ENCODE data around the gene BICD2. TPM values are rescaled to one million over a fixed set of nuclear protein-coding genes. Genes with fewer than 3 reads are reported as not detected.

The BICD2 gene
- 17.4 and 18.3 TPM in 2 replicates for total RNA-seq (2016; rRNA removed; fragmentation: Illumina TruSeq; extraction: Trizol)
- 2.2 and 2.6 TPM in 2 replicates for total RNA-seq (2016; cell fraction: cytosol; rRNA removed; fragmentation: Illumina TruSeq; extraction: Trizol; ENCODE audit: low read depth)
- total RNA-seq (2016; cell fraction: insoluble cytoplasmic fraction; rRNA removed; fragmentation: Illumina TruSeq; extraction: Trizol) = 17.1 and 17.9 TPM in 2 replicates
- total RNA-seq (2016; cell fraction: membrane; rRNA removed; fragmentation: Illumina TruSeq; extraction: Trizol) = 7.5 and 8.2 TPM in 2 replicates
- 15.1 and 18.6 TPM in 2 replicates for total RNA-seq (2016; cell fraction: nucleus; rRNA removed; fragmentation: Illumina TruSeq; extraction: Trizol)
- polyA plus RNA-seq (2011; rRNA removed) = 5.1 and 6.3 TPM in 2 replicates
- 5.7 and 6.0 TPM in 2 replicates for polyA plus RNA-seq (2011; cell fraction: cytosol; rRNA removed)
- 9.9 and 11.3 TPM in 2 replicates for polyA plus RNA-seq (2011; cell fraction: nucleus; rRNA removed)
- 9.8 and 11.5 TPM in 2 replicates for polyA plus RNA-seq (2012)
- polyA plus RNA-seq (2016; cell fraction: cytosol; fragmentation: Illumina TruSeq; extraction: Trizol; ENCODE audit: low read depth) = 1.1 TPM in 2 replicates
- polyA plus RNA-seq (2016; cell fraction: insoluble cytoplasmic fraction; fragmentation: Illumina TruSeq; extraction: Trizol; ENCODE audit: low read depth) = 15.2 and 16.4 TPM in 2 replicates
- polyA plus RNA-seq (2016; cell fraction: membrane; fragmentation: Illumina TruSeq; extraction: Trizol; ENCODE audit: low read depth) = 3.5 and 4.1 TPM in 2 replicates
- polyA plus RNA-seq (2016; cell fraction: nucleus; fragmentation: Illumina TruSeq; extraction: Trizol; ENCODE audit: insufficient read depth, low read depth) = 17.8 and 17.9 TPM in 2 replicates
- 10.1 and 10.5 TPM in 2 replicates for polyA minus RNA-seq (2011; rRNA and poly(A)+ RNA removed; ENCODE audit: low replicate concordance)
- polyA minus RNA-seq (2011; cell fraction: cytosol; rRNA and poly(A)+ RNA removed) = 6.4 and 6.6 TPM in 2 replicates
- polyA minus RNA-seq (2011; cell fraction: nucleus; rRNA and poly(A)+ RNA removed) = 8.7 and 9.5 TPM in 2 replicates
- percentile 58 among the genes with signal in this experiment for Bru-seq, nascent RNA
- BruChase-seq, experiment 1, labeled RNA remaining after a 6-hour chase = percentile 75 among the genes with signal in this experiment
- percentile 69 among the genes with signal in this experiment for BruChase-seq, experiment 2, labeled RNA remaining after a 2-hour chase
- long read RNA-seq, experiment 1, full-length matches to known transcripts = 1 of 4 reads
- long read RNA-seq, experiment 1, partial matches to known transcripts = 2 of 4 reads
- long read RNA-seq, experiment 1, other reads (novel, unspliced or antisense) = 1 of 4 reads
- long read RNA-seq, experiment 2, full-length matches to known transcripts = 1 of 37 reads
- long read RNA-seq, experiment 2, partial matches to known transcripts = 2 of 37 reads
- long read RNA-seq, experiment 2, other reads (novel, unspliced or antisense) = 34 of 37 reads

DNA sequence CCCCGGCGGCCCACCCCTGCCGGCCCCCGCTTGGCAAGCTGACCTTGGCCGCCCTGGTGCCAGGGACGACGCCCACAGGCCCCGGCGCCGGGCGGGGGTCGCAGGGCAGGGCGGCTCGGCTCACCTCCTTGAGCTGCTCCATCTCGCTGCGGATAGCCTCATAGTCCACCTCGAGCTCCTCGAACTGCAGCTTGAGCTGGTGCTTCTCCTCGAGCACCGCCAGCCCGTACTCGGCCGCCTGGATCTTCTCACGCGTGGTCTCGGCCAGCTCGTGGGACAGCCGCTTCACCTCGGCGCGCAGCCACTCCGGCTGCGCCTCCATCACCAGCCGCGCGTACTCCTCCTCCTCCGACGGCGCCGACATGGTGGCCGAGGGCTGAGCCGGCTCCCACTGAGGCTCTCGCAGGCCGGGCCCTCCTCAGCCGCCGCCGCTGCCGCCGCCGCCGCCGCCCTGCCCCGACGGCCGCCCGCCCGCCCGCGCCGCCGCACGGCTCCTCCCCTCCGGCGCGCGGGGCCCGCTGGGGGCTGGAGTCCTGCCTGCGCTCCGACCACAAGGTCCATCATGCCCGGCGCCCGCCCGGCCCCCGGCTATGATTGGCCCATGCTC, at the start of gene BICD2:
BICD2 (minus strand) TSS at position 453 of the 607 bp plus-strand sequence; CDS start at position 364, 89 bp downstream.
- in situ Hi-C loops (cut with HindIII; ENCODE audit: extremely low pct_ligation_motif_present, low pct_unique_long_range_greater_than_20kb) (no loop called here), intact Hi-C loops (cut with micrococcal nuclease; ENCODE audit: unreplicated experiment) (no loop called here)
- WGBS (ENCODE audit: low lambda C conversion rate) = no CpG with 5 or more reads among the region's 74 CpGs
- Histone ChIP-seq H3K27me3 (ENCODE audit: control insufficient read depth in 1 of 2, insufficient read depth in 2 of 2, low read length in 2 of 2) (peaks cover 0 to 3% of the 10 kb centered on the region in 2 experiments; a peak in 1 of 5 replicates), H3K4me1 (ENCODE audit: insufficient read depth, low read length) (peaks cover 45% of the 10 kb centered on the region), H3K36me3 (replicated peaks in 1 of 2; ENCODE audit: control insufficient read depth in 1 of 2, insufficient read depth in 2 of 2, low read length in 2 of 2) (no peaks in the 10 kb centered on the region), H4K20me1 (ENCODE audit: insufficient read depth, low read length) (peaks cover 12% of the 10 kb centered on the region; the same call in 1 of the 2 replicates), H3K79me2 (ENCODE audit: insufficient read depth, low read length) (peaks cover 50% of the 10 kb centered on the region), H3K9ac (ENCODE audit: insufficient read depth, low read depth, low read length) (peak within 1 kb of the TSS; percentile 93), H3K9me3 (ENCODE audit: low read length) (no peaks in the 10 kb centered on the region), H3K4me3 (replicated peaks in 1 of 3; ENCODE audit: insufficient read depth in 1 of 3, low read depth in 2 of 3, low read length in 3 of 3) (peak within 1 kb of the TSS; percentile 90 to 97 (median 93)), H3K4me2 (ENCODE audit: low read depth, low read length) (peak within 1 kb of the TSS; percentile 96), H2AFZ (ENCODE audit: low read length) (peak within 1 kb of the TSS; percentile 93), H3K27ac (ENCODE audit: extremely low read length, insufficient read depth, low read length) (peak within 1 kb of the TSS; percentile 97)
- BruUV-seq (replicated peaks) = no TSS peak
- FAIRE-seq (no peak), DNase-seq (ENCODE audit: low spot score) (no peak), ATAC-seq (no peak)
- CTCF ChIA-PET (ENCODE audit: low intra/inter-chr PET ratio, low total read pairs) = interaction anchor here (1.6 to 2.1 kb wide), 2 partner anchors 25 to 26 kb away, joined by 3 to 13 read pairs; no protein-coding TSS in a partner anchor
- POLR2A ChIA-PET = interaction anchor here (0.7 to 1.0 kb wide), 2 partner anchors 94 kb away, joined by 3 to 5 read pairs; partner anchors contain the start of gene IPPK
- 0 out of 2 replicates have a peak, but pooled peaks have one; percentile 10 for TF ChIP-seq MIER3 (CRISPR knock-in tag; IDR thresholded peaks at IDR 0.05; ENCODE audit: borderline replicate concordance)
- TF ChIP-seq ZNF431 (CRISPR knock-in tag; IDR thresholded peaks at IDR 0.05; ENCODE audit: borderline replicate concordance, low read depth) = peak; percentile 29; the same call in 1 of the 2 replicates
- TF ChIP-seq, protein P1, sequence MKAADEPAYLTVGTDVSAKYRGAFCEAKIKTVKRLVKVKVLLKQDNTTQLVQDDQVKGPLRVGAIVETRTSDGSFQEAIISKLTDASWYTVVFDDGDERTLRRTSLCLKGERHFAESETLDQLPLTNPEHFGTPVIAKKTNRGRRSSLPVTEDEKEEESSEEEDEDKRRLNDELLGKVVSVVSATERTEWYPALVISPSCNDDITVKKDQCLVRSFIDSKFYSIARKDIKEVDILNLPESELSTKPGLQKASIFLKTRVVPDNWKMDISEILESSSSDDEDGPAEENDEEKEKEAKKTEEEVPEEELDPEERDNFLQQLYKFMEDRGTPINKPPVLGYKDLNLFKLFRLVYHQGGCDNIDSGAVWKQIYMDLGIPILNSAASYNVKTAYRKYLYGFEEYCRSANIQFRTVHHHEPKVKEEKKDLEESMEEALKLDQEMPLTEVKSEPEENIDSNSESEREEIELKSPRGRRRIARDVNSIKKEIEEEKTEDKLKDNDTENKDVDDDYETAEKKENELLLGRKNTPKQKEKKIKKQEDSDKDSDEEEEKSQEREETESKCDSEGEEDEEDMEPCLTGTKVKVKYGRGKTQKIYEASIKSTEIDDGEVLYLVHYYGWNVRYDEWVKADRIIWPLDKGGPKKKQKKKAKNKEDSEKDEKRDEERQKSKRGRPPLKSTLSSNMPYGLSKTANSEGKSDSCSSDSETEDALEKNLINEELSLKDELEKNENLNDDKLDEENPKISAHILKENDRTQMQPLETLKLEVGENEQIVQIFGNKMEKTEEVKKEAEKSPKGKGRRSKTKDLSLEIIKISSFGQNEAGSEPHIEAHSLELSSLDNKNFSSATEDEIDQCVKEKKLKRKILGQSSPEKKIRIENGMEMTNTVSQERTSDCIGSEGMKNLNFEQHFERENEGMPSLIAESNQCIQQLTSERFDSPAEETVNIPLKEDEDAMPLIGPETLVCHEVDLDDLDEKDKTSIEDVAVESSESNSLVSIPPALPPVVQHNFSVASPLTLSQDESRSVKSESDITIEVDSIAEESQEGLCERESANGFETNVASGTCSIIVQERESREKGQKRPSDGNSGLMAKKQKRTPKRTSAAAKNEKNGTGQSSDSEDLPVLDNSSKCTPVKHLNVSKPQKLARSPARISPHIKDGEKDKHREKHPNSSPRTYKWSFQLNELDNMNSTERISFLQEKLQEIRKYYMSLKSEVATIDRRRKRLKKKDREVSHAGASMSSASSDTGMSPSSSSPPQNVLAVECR (CRISPR knock-in tag; IDR thresholded peaks at IDR 0.05; ENCODE audit: borderline replicate concordance) = 0 out of 2 replicates have a peak, but pooled peaks have one; percentile 8
- TF ChIP-seq, protein P2, sequence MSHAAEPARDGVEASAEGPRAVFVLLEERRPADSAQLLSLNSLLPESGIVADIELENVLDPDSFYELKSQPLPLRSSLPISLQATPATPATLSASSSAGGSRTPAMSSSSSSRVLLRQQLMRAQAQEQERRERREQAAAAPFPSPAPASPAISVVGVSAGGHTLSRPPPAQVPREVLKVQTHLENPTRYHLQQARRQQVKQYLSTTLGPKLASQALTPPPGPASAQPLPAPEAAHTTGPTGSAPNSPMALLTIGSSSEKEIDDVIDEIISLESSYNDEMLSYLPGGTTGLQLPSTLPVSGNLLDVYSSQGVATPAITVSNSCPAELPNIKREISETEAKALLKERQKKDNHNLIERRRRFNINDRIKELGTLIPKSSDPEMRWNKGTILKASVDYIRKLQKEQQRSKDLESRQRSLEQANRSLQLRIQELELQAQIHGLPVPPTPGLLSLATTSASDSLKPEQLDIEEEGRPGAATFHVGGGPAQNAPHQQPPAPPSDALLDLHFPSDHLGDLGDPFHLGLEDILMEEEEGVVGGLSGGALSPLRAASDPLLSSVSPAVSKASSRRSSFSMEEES (CRISPR knock-in tag; IDR thresholded peaks at IDR 0.05) = 0 out of 2 replicates have a peak, but pooled peaks have one; percentile 1
- TF ChIP-seq, protein P3, sequence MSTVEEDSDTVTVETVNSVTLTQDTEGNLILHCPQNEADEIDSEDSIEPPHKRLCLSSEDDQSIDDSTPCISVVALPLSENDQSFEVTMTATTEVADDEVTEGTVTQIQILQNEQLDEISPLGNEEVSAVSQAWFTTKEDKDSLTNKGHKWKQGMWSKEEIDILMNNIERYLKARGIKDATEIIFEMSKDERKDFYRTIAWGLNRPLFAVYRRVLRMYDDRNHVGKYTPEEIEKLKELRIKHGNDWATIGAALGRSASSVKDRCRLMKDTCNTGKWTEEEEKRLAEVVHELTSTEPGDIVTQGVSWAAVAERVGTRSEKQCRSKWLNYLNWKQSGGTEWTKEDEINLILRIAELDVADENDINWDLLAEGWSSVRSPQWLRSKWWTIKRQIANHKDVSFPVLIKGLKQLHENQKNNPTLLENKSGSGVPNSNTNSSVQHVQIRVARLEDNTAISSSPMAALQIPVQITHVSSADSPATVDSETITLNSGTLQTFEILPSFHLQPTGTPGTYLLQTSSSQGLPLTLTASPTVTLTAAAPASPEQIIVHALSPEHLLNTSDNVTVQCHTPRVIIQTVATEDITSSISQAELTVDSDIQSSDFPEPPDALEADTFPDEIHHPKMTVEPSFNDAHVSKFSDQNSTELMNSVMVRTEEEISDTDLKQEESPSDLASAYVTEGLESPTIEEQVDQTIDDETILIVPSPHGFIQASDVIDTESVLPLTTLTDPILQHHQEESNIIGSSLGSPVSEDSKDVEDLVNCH (CRISPR knock-in tag; IDR thresholded peaks at IDR 0.05) = no peak
- no peak for TF ChIP-seq ZNF331 (CRISPR knock-in tag; IDR thresholded peaks at IDR 0.05)
- no peak for TF ChIP-seq GTF2F1 (IDR thresholded peaks at IDR 0.05; ENCODE audit: low read length)
- TF ChIP-seq ZNF772 (CRISPR knock-in tag; IDR thresholded peaks at IDR 0.05) = 0 out of 2 replicates have a peak, but pooled peaks have one; percentile 64
- peak; percentile 31; the same call in 1 of the 2 replicates for TF ChIP-seq MTF2 (CRISPR knock-in tag; IDR thresholded peaks at IDR 0.05; ENCODE audit: borderline replicate concordance)

Data from HepG2 (cell line).